HepG2 (cell line): Measurements from ENCODE around the gene BTBD8. TPM values are rescaled to one million over a fixed set of nuclear protein-coding genes. Genes with fewer than 3 reads are reported as not detected.

Source experiments
- ATAC-seq: fragments of 200-7000 bp; cut with Tn5 transposase; 3 replicates; pipeline ENCODE4 v1.9.1; 2020; ENCODE audit warnings: mild to moderate bottlenecking, moderate library complexity
- BruUV-seq: library from RNA; stranded (reverse); fragments of 400-500 nt; replicated peaks from 2 replicates; lab custom pipeline; 2021; lab: Mats Ljungman, UMichigan
- CTCF ChIA-PET: fragments of 300-600 bp; formaldehyde crosslinking; extraction: SDS; loops from one replicate; lab custom pipeline; 2021; ENCODE audit warnings: low total read pairs, inconsistent platforms, low intra/inter-chr PET ratio; lab: Yijun Ruan, JAX
- POLR2A ChIA-PET: fragments of 350-600 bp; sonication (Branson Sonifier 250); formaldehyde crosslinking; loops from one replicate; lab custom pipeline; 2020; ENCODE audit warnings: antibody characterized with exemption, inconsistent platforms; lab: Yijun Ruan, JAX
- DNase-seq: peaks from one replicate; pipeline ENCODE4 v3.0.0-alpha.2; 2015; ENCODE audit warnings: low spot score
- FAIRE-seq: peaks from 3 replicates; lab custom pipeline; 2011; peaks lifted over from hg19 to GRCh38; lab: Jason Lieb, UNC
- H2AFZ ChIP-seq: one replicate; pipeline ENCODE4 v1.6.1; 2011; ENCODE audit warnings: low read length, inconsistent platforms
- H3K27ac ChIP-seq: fragments of 300-600 bp; 3 replicates; pipeline ENCODE4 v1.8.0; 2011; ENCODE audit warnings: mixed run types, mild to moderate bottlenecking, mixed read lengths, low read length, inconsistent platforms; ENCODE audit not compliant: insufficient read depth; ENCODE audit errors: extremely low read length
- H3K27me3 ChIP-seq, 2 experiments: fragments of 200-600 bp in 1 of 2; 2 replicates in 1 of 2; 3 replicates in 1 of 2; pipeline versions ENCODE4 v1.6.0 to v1.8.0; 2011; ENCODE audit warnings: low read length in 2 of 2, mild to moderate bottlenecking in 2 of 2, moderate library complexity in 2 of 2, inconsistent platforms in 1 of 2; ENCODE audit not compliant: insufficient read depth in 2 of 2, control insufficient read depth in 1 of 2
- H3K36me3 ChIP-seq, 2 experiments: fragments of 200-600 bp in 1 of 2; replicated peaks in 1 of 2; 2 replicates in 1 of 2; 3 replicates in 1 of 2; pipeline versions ENCODE4 v1.5.1 to v1.8.0; 2011; ENCODE audit warnings: low read length in 2 of 2, inconsistent platforms in 1 of 2; ENCODE audit not compliant: insufficient read depth in 2 of 2, control insufficient read depth in 1 of 2
- H3K4me1 ChIP-seq: 2 replicates; pipeline ENCODE4 v1.5.1; 2012; ENCODE audit warnings: low read length, inconsistent platforms; ENCODE audit not compliant: insufficient read depth
- H3K4me2 ChIP-seq: 2 replicates; pipeline ENCODE4 v1.6.0; 2011; ENCODE audit warnings: low read depth, low read length, inconsistent platforms
- H3K4me3 ChIP-seq, 3 experiments: fragments of 200-600 bp in 1 of 3; sonication (generic), shearing (Covaris generic) in 1 of 3; replicated peaks in 1 of 3; 2 replicates each; pipeline ENCODE4 v1.5.1; 2011 to 2016; ENCODE audit warnings: low read length in 3 of 3, inconsistent platforms in 2 of 3, low read depth in 2 of 3, mild to moderate bottlenecking in 2 of 3, control low read depth in 1 of 3, mixed read lengths in 1 of 3; ENCODE audit not compliant: insufficient read depth in 1 of 3
- H3K79me2 ChIP-seq: one replicate; pipeline ENCODE4 v1.6.1; 2011; ENCODE audit warnings: low read length, inconsistent platforms; ENCODE audit not compliant: insufficient read depth
- H3K9ac ChIP-seq: 2 replicates; pipeline ENCODE4 v1.6.0; 2011; ENCODE audit warnings: mild to moderate bottlenecking, low read depth, low read length, inconsistent platforms; ENCODE audit not compliant: insufficient read depth
- H3K9me3 ChIP-seq: 2 replicates; pipeline ENCODE4 v1.5.1; 2012; ENCODE audit warnings: mild to moderate bottlenecking, low read length
- H4K20me1 ChIP-seq: 2 replicates; pipeline ENCODE4 v1.6.0; 2011; ENCODE audit warnings: inconsistent platforms, mild to moderate bottlenecking, low read length, moderate library complexity; ENCODE audit not compliant: insufficient read depth
- ATF7 ChIP-seq, 2 experiments: fragments of 450-650 bp in 1 of 2; sonication (generic) in 1 of 2; formaldehyde crosslinking in 1 of 2; IDR thresholded peaks; 2 replicates each; pipeline versions ENCODE4 v1.4.0 to v1.6.1; 2016 to 2020; ENCODE audit warnings: antibody characterized with exemption in 1 of 2, mild to moderate bottlenecking in 1 of 2, missing genetic modification reagents in 1 of 2
- CREB1 ChIP-seq, 2 experiments: fragments of 450-650 bp in 1 of 2; IDR thresholded peaks; 2 replicates each; pipeline ENCODE4 v1.6.1; 2016 to 2017; ENCODE audit warnings: control low read depth in 1 of 2, mild to moderate bottlenecking in 1 of 2, missing compliant biosample characterization in 1 of 2, missing genetic modification characterization in 1 of 2
- EEA1 ChIP-seq: sonication (generic); formaldehyde crosslinking; IDR thresholded peaks from 2 replicates; pipeline ENCODE4 v1.5.1; 2020; ENCODE audit warnings: mild to moderate bottlenecking, missing genetic modification reagents, borderline replicate concordance
- IKZF1 ChIP-seq: fragments of 450-650 bp; IDR thresholded peaks from 2 replicates; pipeline ENCODE4 v1.7.1; 2016
- KAT7 ChIP-seq: IDR thresholded peaks from 2 replicates; pipeline ENCODE4 v1.6.1; 2018; ENCODE audit warnings: borderline replicate concordance, missing compliant biosample characterization
- KLF11 ChIP-seq: IDR thresholded peaks from 2 replicates; pipeline ENCODE4 v1.6.1; 2016; ENCODE audit warnings: missing compliant biosample characterization
- PAX8 ChIP-seq: sonication (generic); formaldehyde crosslinking; IDR thresholded peaks from 2 replicates; pipeline ENCODE4 v1.8.0; 2022; ENCODE audit warnings: mild to moderate bottlenecking, missing genetic modification reagents, borderline replicate concordance
- RXRB ChIP-seq: IDR thresholded peaks from 2 replicates; pipeline ENCODE4 v1.6.1; 2016; ENCODE audit warnings: borderline replicate concordance, missing genetic modification reagents, missing compliant biosample characterization
- ZC3H4 ChIP-seq: sonication (generic); formaldehyde crosslinking; IDR thresholded peaks from 2 replicates; pipeline ENCODE4 v1.4.0; 2020; ENCODE audit warnings: missing genetic modification reagents, borderline replicate concordance
- ZNF761 ChIP-seq: sonication (generic); formaldehyde crosslinking; conservative IDR thresholded peaks from 2 replicates; pipeline ENCODE4 v1.4.0; 2020; ENCODE audit warnings: mild to moderate bottlenecking, missing genetic modification reagents
- WGBS: methylation state at CpG from one replicate; pipeline ENCODE4 v1.1.6; 2017; ENCODE audit warnings: low lambda C conversion rate; 5-methylcytosine and 5-hydroxymethylcytosine counted together
- in situ Hi-C: cut with HindIII; loops from 2 replicates; pipeline ENCODE4 v1.10.0; 2017; ENCODE audit warnings: low pct_unique_long_range_greater_than_20kb; ENCODE audit not compliant: extremely low pct_ligation_motif_present
- intact Hi-C: fragments of 100-400 bp; cut with micrococcal nuclease; formaldehyde crosslinking; loops from one replicate; pipeline ENCODE4 v1.10.0; 2022; ENCODE audit not compliant: unreplicated experiment
- polyA plus RNA-seq, 8 experiments: library from polyadenylated mRNA; depleted of rRNA in 3 of 8; stranded (reverse) in 7 of 8; unstranded in 1 of 8; fragments of >200 nt; fragmentation: Illumina TruSeq in 4 of 8; extraction: Trizol in 4 of 8; gene quantifications; 2 replicates each; pipeline versions ENCODE4 v1.2.1 to v1.2.3, GENCODE V29; 2011 to 2016; ENCODE audit warnings: low read depth in 4 of 8, missing spikeins in 1 of 8, mixed read lengths in 1 of 8; ENCODE audit not compliant: insufficient read depth in 1 of 8
- total RNA-seq, 5 experiments: library from RNA; depleted of rRNA; stranded (reverse); fragments of >200 nt; fragmentation: Illumina TruSeq; extraction: Trizol; gene quantifications; 2 replicates each; pipeline ENCODE4 v1.2.3, GENCODE V29; 2016; ENCODE audit warnings: low read depth in 1 of 5

Gene BTBD8
- total and polyA plus RNA-seq, 2 of the 13 experiments (the other 11 are each of a cell fraction or from before 2014, with no cell fraction given): 0.41 to 1.8 TPM

DNA sequence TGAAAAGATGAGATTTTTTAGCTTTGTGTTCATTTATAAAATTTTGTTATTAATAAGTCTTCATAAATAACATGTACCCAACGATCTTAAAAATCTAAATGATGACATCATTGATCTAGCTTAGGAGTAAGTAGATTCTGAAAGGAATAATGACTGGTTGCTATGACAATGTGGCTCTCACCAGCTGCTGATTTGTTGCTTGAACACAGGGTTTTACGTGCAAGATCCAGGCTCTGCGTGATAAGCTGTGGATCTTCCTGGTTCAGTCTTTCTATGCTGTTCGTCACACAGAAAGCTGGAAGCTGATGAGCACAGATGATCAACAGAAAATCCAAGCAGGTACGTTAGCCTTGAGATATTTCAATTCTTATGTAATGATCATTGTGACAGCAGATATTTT is 88.5 kb downstream of the BTBD8 start:
- Histone ChIP-seq H3K27me3 (no peaks in the 10 kb centered on the region), H3K4me3 (no peak overlapping the region), H3K4me2 (no peak overlapping the region), H3K79me2 (no peaks in the 10 kb centered on the region), H3K27ac (no peak overlapping the region), H3K9me3 (no peaks in the 10 kb centered on the region), H3K36me3 (no peaks in the 10 kb centered on the region), H3K9ac (no peak overlapping the region), H3K4me1 (no peaks in the 10 kb centered on the region), H2AFZ (no peak overlapping the region), H4K20me1 (no peaks in the 10 kb centered on the region)
- no peak for TF ChIP-seq RXRB (CRISPR knock-in tag)
- TF ChIP-seq ZC3H4: no peak
- no peak for TF ChIP-seq PAX8 (CRISPR knock-in tag)
- no peak for TF ChIP-seq KAT7 (CRISPR knock-in tag)
- no peak for TF ChIP-seq EEA1 (CRISPR knock-in tag)
- TF ChIP-seq ATF7 (IDR thresholded peaks at IDR 0.05): peak; percentile 91
- TF ChIP-seq ATF7 (CRISPR knock-in tag; IDR thresholded peaks at IDR 0.05): no peak
- TF ChIP-seq ZNF761 (CRISPR knock-in tag): no peak
- TF ChIP-seq IKZF1: no peak
- no peak for TF ChIP-seq KLF11 (CRISPR knock-in tag)
- peak; percentile 47; the same call in 1 of the 2 replicates for TF ChIP-seq CREB1 (IDR thresholded peaks at IDR 0.05)
- no peak for TF ChIP-seq CREB1 (CRISPR knock-in tag; IDR thresholded peaks at IDR 0.05)
- intact Hi-C loops: no loop called here
- WGBS: 73% methylated on average over 5 of the region's 5 CpGs
- in situ Hi-C loops: no loop called here
- no peak for DNase-seq
- CTCF ChIA-PET: no interaction called here
- no peak for FAIRE-seq
- POLR2A ChIA-PET: no interaction called here
- no peak for ATAC-seq
- BruUV-seq: no TSS peak
